ENCODE data around the gene ATOSB.
A peak's percentile ranks its signal among the peaks of the same experiment; 100 is the strongest.

ATOSB gene

GRCh38 chr9:35079426-35080341 lies 36.0 kb downstream of the ATOSB start, which contains the start of gene FANCG:
Gene FANCG (minus strand): TSS chr9:35079942. CDS start chr9:35079524, 418 bp downstream.
- peak; percentile 46 for DNase-seq

GRCh38 chr9:35079041-35079425 lies 36.6 kb downstream of the ATOSB start:
- DNase-seq: no peak

- no peak for DNase-seq
Observed at GRCh38 chr9:35078066-35078465, 37.6 kb downstream of the ATOSB start.

- DNase-seq: no peak
Observed at GRCh38 chr9:35076848-35077247, 38.8 kb downstream of the ATOSB start.

- no peak for DNase-seq
Observed at GRCh38 chr9:35075358-35075757, 40.3 kb downstream of the ATOSB start.

- no peak for DNase-seq
Observed at GRCh38 chr9:35074791-35075190, 40.9 kb downstream of the ATOSB start.

GRCh38 chr9:35074141-35074540 lies 41.5 kb downstream of the ATOSB start:
- no peak for DNase-seq

GRCh38 chr9:35073279-35073612 lies 42.4 kb downstream of the ATOSB start:
- no peak for DNase-seq

GRCh38 chr9:35072461-35073278 lies 43.0 kb downstream of the ATOSB start, which contains the start of gene VCP:
Gene VCP (minus strand): TSS chr9:35072625. CDS start chr9:35072353, 272 bp downstream.
- DNase-seq: peak; percentile 78

- DNase-seq: peak; percentile 47
Observed at GRCh38 chr9:35071814-35072460, 43.7 kb downstream of the ATOSB start.

- DNase-seq: no peak
Observed at GRCh38 chr9:35070823-35071813, 44.5 kb downstream of the ATOSB start.

- no peak for DNase-seq
Observed at GRCh38 chr9:35069020-35069419, 46.6 kb downstream of the ATOSB start.

GRCh38 chr9:35067056-35067455 lies 48.6 kb downstream of the ATOSB start:
- no peak for DNase-seq

GRCh38 chr9:35060548-35061207 lies 55.0 kb downstream of the ATOSB start:
- DNase-seq: no peak

- no peak for DNase-seq
Observed at GRCh38 chr9:35059438-35059837, 56.2 kb downstream of the ATOSB start.

GRCh38 chr9:35057271-35057620 lies 58.4 kb downstream of the ATOSB start:
- DNase-seq: no peak

GRCh38 chr9:35056571-35057270 lies 58.9 kb downstream of the ATOSB start:
- no peak for DNase-seq

GRCh38 chr9:35054871-35055644 lies 60.6 kb downstream of the ATOSB start:
- no peak for DNase-seq

GRCh38 chr9:35054185-35054835 lies 61.4 kb downstream of the ATOSB start:
- DNase-seq: no peak

Data from GOT3 (cell line).